Lower leg skin (tissue), 4 donors: ENCODE data around the gene ACP4. TPM values are rescaled to one million over a fixed set of nuclear protein-coding genes. Genes with fewer than 3 reads are reported as not detected.

Source experiments
- DNase-seq, 2 donors: peaks; one replicate each; pipeline ENCODE4 v3.0.0-alpha.2; 2019; ENCODE audit warnings: low spot score in 2 of 2
- H3K4me3 ChIP-seq: fragments of 200-600 bp; sonication (generic); 2 replicates; pipeline ENCODE4 v1.5.1; 2017; ENCODE audit warnings: mild to moderate bottlenecking, low read depth; ENCODE audit not compliant: poor library complexity, severe bottlenecking
- CTCF ChIP-seq, 3 donors: fragments of 450-650 bp; IDR thresholded peaks; one replicate each; pipeline ENCODE4 v1.5.1; 2016; ENCODE audit warnings: antibody characterized with exemption in 3 of 3, mild to moderate bottlenecking in 3 of 3, moderate library complexity in 2 of 3
- POLR2A ChIP-seq, 2 donors: fragments of 450-650 bp; IDR thresholded peaks; one replicate each; pipeline ENCODE4 v1.6.1; 2016 to 2017; ENCODE audit warnings: antibody characterized with exemption in 2 of 2, mild to moderate bottlenecking in 1 of 2, moderate library complexity in 1 of 2
- WGBS, 2 donors: methylation state at CpG; one replicate each; pipeline ENCODE4 v1.1.5; 2018; 5-methylcytosine and 5-hydroxymethylcytosine counted together
- intact Hi-C: fragments of 100-400 bp; cut with DNase I; formaldehyde crosslinking; loops from one replicate; pipeline ENCODE4 v1.15.0; 2023; ENCODE audit warnings: low total_unique reads
- total RNA-seq, 4 donors: library from RNA; depleted of rRNA; stranded (reverse); fragments of >200 nt; gene quantifications; one replicate each; pipeline ENCODE4 v1.1.0, GENCODE V29; 2016

ACP4 gene
- total RNA-seq, 4 donors from 2014 or later: 0.58 to 3.1 TPM; not detected in 2

GRCh38 chr19:50812474-50812873 lies 22.3 kb downstream of the ACP4 start:
- TF ChIP-seq CTCF (IDR thresholded peaks at IDR 0.05) (no peak), POLR2A (IDR thresholded peaks at IDR 0.05) (no peak)
- H3K4me3 ChIP-seq: no peak overlapping the region
- no peak for DNase-seq
- intact Hi-C loops: no loop called here
- WGBS, 2 donors: 66 to 67% methylated on average over 3 of the region's 3 CpGs

DNA sequence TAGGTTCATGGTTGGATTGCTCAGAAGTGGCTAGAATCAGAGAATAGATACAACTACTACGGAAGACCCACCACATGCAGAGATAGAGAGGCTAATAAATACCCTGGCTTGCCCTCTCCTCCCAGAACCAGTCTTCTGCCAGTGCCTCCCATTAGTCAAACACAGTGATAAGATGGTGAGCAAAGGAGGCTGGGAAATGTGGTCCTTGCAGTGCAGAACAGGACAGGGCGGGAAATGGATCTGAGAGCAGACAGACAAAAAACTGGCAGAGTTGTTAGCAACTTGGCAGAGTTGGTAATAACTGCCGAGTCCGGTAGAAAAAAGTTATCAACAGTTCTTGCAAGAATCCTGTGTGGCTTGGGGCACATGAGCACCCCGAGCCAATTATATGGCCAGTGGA lies 24.7 kb downstream of the ACP4 start:
- no peak overlapping the region for H3K4me3 ChIP-seq
- TF ChIP-seq CTCF (IDR thresholded peaks at IDR 0.05): no peak
- TF ChIP-seq POLR2A (IDR thresholded peaks at IDR 0.05): no peak
- WGBS, 2 donors: 57 to 70% methylated on average over 5 of the region's 5 CpGs
- intact Hi-C loops: no loop called here
- no peak for DNase-seq

DNA sequence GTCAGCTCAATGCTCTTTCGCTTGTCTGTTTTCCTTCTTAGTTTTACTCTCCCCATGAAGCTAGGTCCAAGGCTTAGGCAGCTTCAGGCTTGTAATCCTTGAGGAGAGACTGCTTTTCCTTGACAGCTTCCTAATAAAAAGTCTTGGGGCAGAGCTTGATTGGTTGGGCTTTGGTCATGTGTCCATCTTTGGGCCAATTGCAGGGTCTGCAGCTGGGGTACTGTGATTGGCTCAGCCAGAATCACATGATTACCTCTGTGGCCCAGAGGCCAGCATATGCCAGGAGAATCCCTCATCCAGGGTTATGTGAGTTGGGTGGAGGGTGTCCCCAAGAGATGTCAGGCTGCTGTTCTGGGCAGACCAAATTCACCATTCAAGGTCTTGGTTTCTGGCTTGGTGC lies 25.2 kb downstream of the ACP4 start:
- no peak for DNase-seq
- intact Hi-C loops: no loop called here
- WGBS, 2 donors: 95 to 100% methylated on average over 1 of the region's 1 CpG
- H3K4me3 ChIP-seq: no peak overlapping the region
- TF ChIP-seq CTCF (IDR thresholded peaks at IDR 0.05) (no peak), POLR2A (IDR thresholded peaks at IDR 0.05) (no peak)

- 10 to 14% methylated on average over 22 of the region's 52 CpGs for whole genome bisulfite sequencing, 2 donors
- no peak overlapping the region for H3K4me3 ChIP-seq
- intact Hi-C loops: no loop called here
- TF ChIP-seq POLR2A (IDR thresholded peaks at IDR 0.05): no peak
- no peak for TF ChIP-seq CTCF (IDR thresholded peaks at IDR 0.05)
- DNase-seq: no peak
Observed at GRCh38 chr19:50817941-50818858, 28.0 kb downstream of the ACP4 start.

GRCh38 chr19:50818859-50819472 lies 28.8 kb downstream of the ACP4 start:
- WGBS, 2 donors: 71 to 74% methylated on average over 11 to 12 of the region's 12 CpGs
- intact Hi-C loops: no loop called here
- no peak for DNase-seq
- H3K4me3 ChIP-seq: no peak overlapping the region
- TF ChIP-seq POLR2A (IDR thresholded peaks at IDR 0.05) (no peak), CTCF (IDR thresholded peaks at IDR 0.05) (no peak)
